H1 (cell line): ENCODE data around the gene PHTF1. TPM values are rescaled to one million over a fixed set of nuclear protein-coding genes. Genes with fewer than 3 reads are reported as not detected.

Source experiments
- HDAC6 ChIP-seq: IDR thresholded peaks from one replicate; pipeline ENCODE4 v1.7.1; 2012; ENCODE audit warnings: low read depth, mild to moderate bottlenecking, inconsistent platforms, low read length, moderate library complexity
- RNF2 ChIP-seq: fragments of 200-900, 300-1000 bp; sonication (generic); IDR thresholded peaks from 2 replicates; pipeline ENCODE4 v1.7.1; 2016; ENCODE audit warnings: borderline replicate concordance, low read depth, mild to moderate bottlenecking, antibody characterized with exemption, low read length; ENCODE audit not compliant: poor library complexity, severe bottlenecking; ENCODE audit errors: missing control alignments
- polyA plus RNA-seq, 7 experiments: library from polyadenylated mRNA; depleted of rRNA in 3 of 7; stranded (reverse) in 5 of 7; unstranded in 2 of 7; fragments of >200 nt in 5 of 7; fragments of 200-250 nt in 2 of 7; gene quantifications; 1 replicate in 5 of 7; 2 replicates in 1 of 7; 4 replicates in 1 of 7; pipeline versions ENCODE4 v1.2.1 to v1.2.3, GENCODE V29; 2011 to 2013; ENCODE audit warnings: missing spikeins in 2 of 7, mixed read lengths in 2 of 7
- total RNA-seq: library from RNA; stranded (reverse); fragmentation: NEBNext Ultra II Directional; extraction: Animal tissue kit (Norgen Biotek cat#: 25700); gene quantifications from 2 replicates; pipeline ENCODE4 v1.2.1, GENCODE V29; 2021
- TF ChIP-seq, protein P1 (sequence below): fragments of 300-600 bp; sonication (generic); IDR thresholded peaks from 2 replicates; pipeline ENCODE4 v1.7.1; 2012; ENCODE audit warnings: low read length, moderate library complexity, mild to moderate bottlenecking, inconsistent platforms; ENCODE audit not compliant: insufficient replicate concordance

The PHTF1 gene
- total and polyA plus RNA-seq, 2 of the 8 experiments (the other 6 are each of a cell fraction or from before 2014, with no cell fraction given) = 9.1 to 26.9 TPM

DNA sequence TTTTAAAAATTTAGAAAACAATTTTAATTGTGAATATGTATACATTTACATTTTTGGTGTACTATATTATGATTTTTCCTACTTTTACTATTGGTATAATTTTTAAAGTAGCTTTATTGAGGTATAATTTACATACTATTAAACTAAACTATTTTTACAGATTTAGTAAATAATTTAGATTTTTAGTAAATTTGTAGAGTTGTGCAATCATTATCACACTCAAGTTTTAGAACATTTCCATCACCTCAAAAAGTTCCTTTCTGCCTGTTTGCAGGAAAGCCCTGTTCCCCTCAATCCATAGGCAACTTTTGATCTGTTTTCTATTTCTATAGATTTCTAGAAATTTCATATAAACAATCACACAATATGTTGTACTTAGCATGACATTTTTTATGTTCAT, 8.2 kb downstream of the PHTF1 start (continued):
- TF ChIP-seq, protein P1, sequence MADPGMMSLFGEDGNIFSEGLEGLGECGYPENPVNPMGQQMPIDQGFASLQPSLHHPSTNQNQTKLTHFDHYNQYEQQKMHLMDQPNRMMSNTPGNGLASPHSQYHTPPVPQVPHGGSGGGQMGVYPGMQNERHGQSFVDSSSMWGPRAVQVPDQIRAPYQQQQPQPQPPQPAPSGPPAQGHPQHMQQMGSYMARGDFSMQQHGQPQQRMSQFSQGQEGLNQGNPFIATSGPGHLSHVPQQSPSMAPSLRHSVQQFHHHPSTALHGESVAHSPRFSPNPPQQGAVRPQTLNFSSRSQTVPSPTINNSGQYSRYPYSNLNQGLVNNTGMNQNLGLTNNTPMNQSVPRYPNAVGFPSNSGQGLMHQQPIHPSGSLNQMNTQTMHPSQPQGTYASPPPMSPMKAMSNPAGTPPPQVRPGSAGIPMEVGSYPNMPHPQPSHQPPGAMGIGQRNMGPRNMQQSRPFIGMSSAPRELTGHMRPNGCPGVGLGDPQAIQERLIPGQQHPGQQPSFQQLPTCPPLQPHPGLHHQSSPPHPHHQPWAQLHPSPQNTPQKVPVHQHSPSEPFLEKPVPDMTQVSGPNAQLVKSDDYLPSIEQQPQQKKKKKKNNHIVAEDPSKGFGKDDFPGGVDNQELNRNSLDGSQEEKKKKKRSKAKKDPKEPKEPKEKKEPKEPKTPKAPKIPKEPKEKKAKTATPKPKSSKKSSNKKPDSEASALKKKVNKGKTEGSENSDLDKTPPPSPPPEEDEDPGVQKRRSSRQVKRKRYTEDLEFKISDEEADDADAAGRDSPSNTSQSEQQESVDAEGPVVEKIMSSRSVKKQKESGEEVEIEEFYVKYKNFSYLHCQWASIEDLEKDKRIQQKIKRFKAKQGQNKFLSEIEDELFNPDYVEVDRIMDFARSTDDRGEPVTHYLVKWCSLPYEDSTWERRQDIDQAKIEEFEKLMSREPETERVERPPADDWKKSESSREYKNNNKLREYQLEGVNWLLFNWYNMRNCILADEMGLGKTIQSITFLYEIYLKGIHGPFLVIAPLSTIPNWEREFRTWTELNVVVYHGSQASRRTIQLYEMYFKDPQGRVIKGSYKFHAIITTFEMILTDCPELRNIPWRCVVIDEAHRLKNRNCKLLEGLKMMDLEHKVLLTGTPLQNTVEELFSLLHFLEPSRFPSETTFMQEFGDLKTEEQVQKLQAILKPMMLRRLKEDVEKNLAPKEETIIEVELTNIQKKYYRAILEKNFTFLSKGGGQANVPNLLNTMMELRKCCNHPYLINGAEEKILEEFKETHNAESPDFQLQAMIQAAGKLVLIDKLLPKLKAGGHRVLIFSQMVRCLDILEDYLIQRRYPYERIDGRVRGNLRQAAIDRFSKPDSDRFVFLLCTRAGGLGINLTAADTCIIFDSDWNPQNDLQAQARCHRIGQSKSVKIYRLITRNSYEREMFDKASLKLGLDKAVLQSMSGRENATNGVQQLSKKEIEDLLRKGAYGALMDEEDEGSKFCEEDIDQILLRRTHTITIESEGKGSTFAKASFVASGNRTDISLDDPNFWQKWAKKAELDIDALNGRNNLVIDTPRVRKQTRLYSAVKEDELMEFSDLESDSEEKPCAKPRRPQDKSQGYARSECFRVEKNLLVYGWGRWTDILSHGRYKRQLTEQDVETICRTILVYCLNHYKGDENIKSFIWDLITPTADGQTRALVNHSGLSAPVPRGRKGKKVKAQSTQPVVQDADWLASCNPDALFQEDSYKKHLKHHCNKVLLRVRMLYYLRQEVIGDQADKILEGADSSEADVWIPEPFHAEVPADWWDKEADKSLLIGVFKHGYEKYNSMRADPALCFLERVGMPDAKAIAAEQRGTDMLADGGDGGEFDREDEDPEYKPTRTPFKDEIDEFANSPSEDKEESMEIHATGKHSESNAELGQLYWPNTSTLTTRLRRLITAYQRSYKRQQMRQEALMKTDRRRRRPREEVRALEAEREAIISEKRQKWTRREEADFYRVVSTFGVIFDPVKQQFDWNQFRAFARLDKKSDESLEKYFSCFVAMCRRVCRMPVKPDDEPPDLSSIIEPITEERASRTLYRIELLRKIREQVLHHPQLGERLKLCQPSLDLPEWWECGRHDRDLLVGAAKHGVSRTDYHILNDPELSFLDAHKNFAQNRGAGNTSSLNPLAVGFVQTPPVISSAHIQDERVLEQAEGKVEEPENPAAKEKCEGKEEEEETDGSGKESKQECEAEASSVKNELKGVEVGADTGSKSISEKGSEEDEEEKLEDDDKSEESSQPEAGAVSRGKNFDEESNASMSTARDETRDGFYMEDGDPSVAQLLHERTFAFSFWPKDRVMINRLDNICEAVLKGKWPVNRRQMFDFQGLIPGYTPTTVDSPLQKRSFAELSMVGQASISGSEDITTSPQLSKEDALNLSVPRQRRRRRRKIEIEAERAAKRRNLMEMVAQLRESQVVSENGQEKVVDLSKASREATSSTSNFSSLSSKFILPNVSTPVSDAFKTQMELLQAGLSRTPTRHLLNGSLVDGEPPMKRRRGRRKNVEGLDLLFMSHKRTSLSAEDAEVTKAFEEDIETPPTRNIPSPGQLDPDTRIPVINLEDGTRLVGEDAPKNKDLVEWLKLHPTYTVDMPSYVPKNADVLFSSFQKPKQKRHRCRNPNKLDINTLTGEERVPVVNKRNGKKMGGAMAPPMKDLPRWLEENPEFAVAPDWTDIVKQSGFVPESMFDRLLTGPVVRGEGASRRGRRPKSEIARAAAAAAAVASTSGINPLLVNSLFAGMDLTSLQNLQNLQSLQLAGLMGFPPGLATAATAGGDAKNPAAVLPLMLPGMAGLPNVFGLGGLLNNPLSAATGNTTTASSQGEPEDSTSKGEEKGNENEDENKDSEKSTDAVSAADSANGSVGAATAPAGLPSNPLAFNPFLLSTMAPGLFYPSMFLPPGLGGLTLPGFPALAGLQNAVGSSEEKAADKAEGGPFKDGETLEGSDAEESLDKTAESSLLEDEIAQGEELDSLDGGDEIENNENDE = no peak
- TF ChIP-seq HDAC6 (no peak), RNF2 (no peak)
- TF ChIP-seq, all 59 proteins: peak for 0
